Esophagus squamous epithelium (tissue), 5 donors: ENCODE measurements around the gene KCNIP2. TPM values are rescaled to one million over a fixed set of nuclear protein-coding genes. Genes with fewer than 3 reads are reported as not detected.

Experiments
- DNase-seq: peaks from one replicate; lab custom pipeline; 2025; lab: John Stamatoyannopoulos, UW
- H3K27ac ChIP-seq, 4 donors: fragments of 200-600 bp; sonication (generic); one replicate each; pipeline ENCODE4 v1.5.1; 2016 to 2019; ENCODE audit warnings: mild to moderate bottlenecking in 1 of 4
- H3K27me3 ChIP-seq, 4 donors: fragments of 200-600 bp; sonication (generic); 1 replicate in 3 of 4; 2 replicates in 1 of 4; pipeline versions ENCODE4 v1.5.1 to v1.6.0; 2017 to 2021; ENCODE audit warnings: antibody characterized with exemption in 1 of 4
- H3K36me3 ChIP-seq, 3 donors: fragments of 200-600 bp; sonication (generic); one replicate each; pipeline ENCODE4 v1.5.1; 2016 to 2019
- H3K4me1 ChIP-seq, 3 donors: fragments of 200-600 bp; sonication (generic); one replicate each; pipeline ENCODE4 v1.5.1; 2017 to 2019
- H3K4me3 ChIP-seq, 4 donors: fragments of 200-600 bp; sonication (generic); 1 replicate in 3 of 4; 2 replicates in 1 of 4; pipeline ENCODE4 v1.5.1; 2016 to 2019; ENCODE audit warnings: mild to moderate bottlenecking in 2 of 4, moderate library complexity in 1 of 4
- H3K9me3 ChIP-seq, 3 donors: fragments of 200-600 bp; sonication (generic); one replicate each; pipeline ENCODE4 v1.5.1; 2016 to 2019
- CTCF ChIP-seq, 6 experiments: fragments of 450-650 bp in 4 of 6; fragments of 200-600 bp in 2 of 6; sonication (generic) in 2 of 6; IDR thresholded peaks; one replicate each; pipeline ENCODE4 v1.5.1; 2016 to 2019; ENCODE audit warnings: antibody characterized with exemption in 6 of 6, mild to moderate bottlenecking in 4 of 6, moderate library complexity in 4 of 6
- POLR2A ChIP-seq, 4 donors: fragments of 450-650 bp; IDR thresholded peaks; one replicate each; pipeline ENCODE4 v1.6.1; 2017; ENCODE audit warnings: antibody characterized with exemption in 4 of 4, mild to moderate bottlenecking in 4 of 4, moderate library complexity in 3 of 4
- WGBS, 2 donors: methylation state at CpG; one replicate each; pipeline ENCODE4 v1.1.5; 2018; 5-methylcytosine and 5-hydroxymethylcytosine counted together
- intact Hi-C: fragments of 100-400 bp; cut with DNase I; formaldehyde crosslinking; loops from one replicate; pipeline ENCODE4 v1.15.0; 2022
- total RNA-seq, 4 donors: library from RNA; depleted of rRNA; stranded (reverse); fragments of >200 nt; gene quantifications; one replicate each; pipeline ENCODE4 v1.1.0, GENCODE V29; 2016
- donor health status: DM: yes; HTN: yes; CAD: no.

The KCNIP2 gene
- total RNA-seq, 4 donors from 2014 or later: 1.2 to 1.5 TPM; not detected in 2

GRCh38 chr10:101816376-101816775 lies 27.2 kb downstream of the KCNIP2 start:
- Histone ChIP-seq H3K27me3 (no peaks in the 10 kb centered on the region), H3K27ac (peak overlapping the region in 3 of 4 donors; percentile 41 to 98 (median 95)), H3K36me3 (peaks cover 0 to 20% (median 9%) of the 10 kb centered on the region in 3 donors), H3K4me1 (peaks cover 21 to 64% (median 40%) of the 10 kb centered on the region in 3 donors), H3K9me3 (no peaks in the 10 kb centered on the region), H3K4me3 (peak overlapping the region; percentile 82 to 99 (median 92))
- no peak for TF ChIP-seq POLR2A (IDR thresholded peaks at IDR 0.05)
- no peak for TF ChIP-seq CTCF (IDR thresholded peaks at IDR 0.05)
- WGBS, 2 donors: 0% methylated on average over 5 of the region's 5 CpGs
- intact Hi-C loops: no loop called here
- DNase-seq: no peak

GRCh38 chr10:101814466-101815071 lies 29.0 kb downstream of the KCNIP2 start:
- Histone ChIP-seq H3K9me3 (no peaks in the 10 kb centered on the region), H3K27me3 (no peaks in the 10 kb centered on the region), H3K27ac (no peak overlapping the region), H3K36me3 (peaks cover 0 to 38% (median 19%) of the 10 kb centered on the region in 3 donors), H3K4me1 (peaks cover 20 to 66% (median 37%) of the 10 kb centered on the region in 3 donors), H3K4me3 (peak overlapping the region in 3 of 4 donors; percentile 82 to 99 (median 87))
- TF ChIP-seq CTCF (IDR thresholded peaks at IDR 0.05): no peak
- TF ChIP-seq POLR2A (IDR thresholded peaks at IDR 0.05): no peak
- intact Hi-C loops: no loop called here
- 72 to 74% methylated on average over 8 of the region's 8 CpGs for WGBS, 2 donors
- no peak for DNase-seq

- no peak overlapping the region for H3K27ac ChIP-seq
- peaks cover 11 to 57% (median 30%) of the 10 kb centered on the region in 3 donors for H3K4me1 ChIP-seq
- no peak for DNase-seq
- no peak overlapping the region for H3K4me3 ChIP-seq
- peaks cover 0 to 57% (median 38%) of the 10 kb centered on the region in 3 donors for H3K36me3 ChIP-seq
- TF ChIP-seq CTCF (IDR thresholded peaks at IDR 0.05) (no peak), POLR2A (IDR thresholded peaks at IDR 0.05) (no peak)
- H3K27me3 ChIP-seq: no peaks in the 10 kb centered on the region
- WGBS, 2 donors: 82 to 88% methylated on average over 4 of the region's 4 CpGs
- no peaks in the 10 kb centered on the region for H3K9me3 ChIP-seq
- intact Hi-C loops: no loop called here
Measured at GRCh38 chr10:101812606-101813005, 31.0 kb downstream of the KCNIP2 start.

GRCh38 chr10:101807158-101807557 lies 36.4 kb downstream of the KCNIP2 start:
- DNase-seq: no peak
- peaks cover 0 to 16% (median 2%) of the 10 kb centered on the region in 3 donors for H3K4me1 ChIP-seq
- H3K27ac ChIP-seq: no peak overlapping the region
- no peak overlapping the region for H3K4me3 ChIP-seq
- no peaks in the 10 kb centered on the region for H3K9me3 ChIP-seq
- H3K36me3 ChIP-seq: peaks cover 6 to 100% (median 70%) of the 10 kb centered on the region in 3 donors
- intact Hi-C loops: no loop called here
- no peak for TF ChIP-seq POLR2A (IDR thresholded peaks at IDR 0.05)
- TF ChIP-seq CTCF (IDR thresholded peaks at IDR 0.05): no peak
- H3K27me3 ChIP-seq: no peaks in the 10 kb centered on the region
- WGBS, 2 donors: 70 to 90% methylated on average over 1 of the region's 1 CpG

GRCh38 chr10:101803511-101803910 lies 40.1 kb downstream of the KCNIP2 start:
- no peak for TF ChIP-seq CTCF (IDR thresholded peaks at IDR 0.05)
- no peak for TF ChIP-seq POLR2A (IDR thresholded peaks at IDR 0.05)
- no peaks in the 10 kb centered on the region for H3K27me3 ChIP-seq
- H3K27ac ChIP-seq: no peak overlapping the region
- intact Hi-C loops: no loop called here
- DNase-seq: no peak
- WGBS, 2 donors: 60 to 68% methylated on average over 4 of the region's 4 CpGs
- H3K4me1 ChIP-seq: no peaks in the 10 kb centered on the region
- H3K9me3 ChIP-seq: no peaks in the 10 kb centered on the region
- H3K4me3 ChIP-seq: no peak overlapping the region
- H3K36me3 ChIP-seq: peaks cover 26 to 100% (median 83%) of the 10 kb centered on the region in 3 donors
